Nephron (organoid): ENCODE results near the gene HADHA.
A peak's percentile ranks its signal among the peaks of the same experiment; 100 is the strongest.

Source experiments
- H3K27ac Mint-ChIP-seq, 3 experiments: 2 replicates each; pipeline ENCODE4 v1.8.0; 2020; ENCODE audit warnings: mixed read lengths in 3 of 3, mild to moderate bottlenecking in 2 of 3, moderate library complexity in 1 of 3
- H3K27me3 Mint-ChIP-seq: 2 replicates; pipeline ENCODE4 v1.8.0; 2021; ENCODE audit warnings: low read depth, mild to moderate bottlenecking, moderate library complexity, mixed read lengths
- H3K36me3 Mint-ChIP-seq: 2 replicates; pipeline ENCODE4 v1.8.0; 2020; ENCODE audit warnings: low read depth, mixed read lengths
- H3K4me1 Mint-ChIP-seq: 2 replicates; pipeline ENCODE4 v1.8.0; 2020; ENCODE audit warnings: mixed read lengths
- H3K4me3 Mint-ChIP-seq, 3 experiments: 2 replicates each; pipeline ENCODE4 v1.8.0; 2020; ENCODE audit warnings: mild to moderate bottlenecking in 3 of 3, mixed read lengths in 3 of 3, moderate library complexity in 2 of 3
- H3K9me3 Mint-ChIP-seq: 2 replicates; pipeline ENCODE4 v1.8.0; 2020; ENCODE audit warnings: mixed read lengths
- TF ChIP-seq, protein P1 (sequence below), 3 experiments: fragments of 200-600 bp; sonication (generic); IDR thresholded peaks; one replicate each; pipeline ENCODE4 v1.5.0; 2021; ENCODE audit warnings: antibody characterized with exemption in 3 of 3; ENCODE audit not compliant: unreplicated experiment in 3 of 3

Gene HADHA

DNA sequence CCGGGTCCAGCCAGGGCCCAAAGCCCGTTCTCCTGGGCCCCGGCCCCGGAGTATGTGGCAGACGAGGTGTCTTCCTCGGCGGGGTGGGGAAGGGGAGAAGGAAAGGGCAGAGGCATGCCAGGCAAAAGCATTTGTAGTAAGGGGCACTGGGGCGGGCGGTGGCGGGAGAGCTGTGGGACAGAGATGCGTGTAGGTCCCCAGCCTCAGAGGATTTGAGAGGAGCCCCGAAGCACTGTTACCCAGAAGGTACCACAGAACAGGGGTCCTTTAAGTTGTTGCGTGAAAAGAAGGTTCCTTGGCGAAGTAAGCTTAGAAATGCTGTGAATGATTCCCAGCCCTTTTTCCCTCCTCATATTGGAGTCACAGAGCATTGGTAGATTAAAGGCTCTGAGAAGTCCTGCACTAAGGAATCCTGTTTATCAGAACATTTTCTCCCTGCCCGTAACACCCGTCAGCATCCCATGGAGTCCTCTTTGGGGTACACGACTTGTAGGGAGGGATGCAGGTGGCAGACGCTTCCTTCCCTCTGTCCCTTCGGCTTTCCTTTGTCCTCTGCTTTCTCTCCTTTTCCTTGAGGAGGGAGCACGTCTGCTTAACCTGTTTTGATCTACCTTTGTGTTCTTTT is 59.0 kb downstream of the HADHA start:
- peak overlapping the region; percentile 80 to 91 (median 89) for H3K4me3 Mint-ChIP-seq
- peaks cover 13% of the 10 kb centered on the region for H3K27me3 Mint-ChIP-seq
- H3K36me3 Mint-ChIP-seq, result peaks cover 9% of the 10 kb centered on the region
- no peaks in the 10 kb centered on the region for H3K9me3 Mint-ChIP-seq
- H3K27ac Mint-ChIP-seq, result peak overlapping the region in 1 of 3 experiments; percentile 81
- peaks cover 6% of the 10 kb centered on the region for H3K4me1 Mint-ChIP-seq
- TF ChIP-seq, protein P1, sequence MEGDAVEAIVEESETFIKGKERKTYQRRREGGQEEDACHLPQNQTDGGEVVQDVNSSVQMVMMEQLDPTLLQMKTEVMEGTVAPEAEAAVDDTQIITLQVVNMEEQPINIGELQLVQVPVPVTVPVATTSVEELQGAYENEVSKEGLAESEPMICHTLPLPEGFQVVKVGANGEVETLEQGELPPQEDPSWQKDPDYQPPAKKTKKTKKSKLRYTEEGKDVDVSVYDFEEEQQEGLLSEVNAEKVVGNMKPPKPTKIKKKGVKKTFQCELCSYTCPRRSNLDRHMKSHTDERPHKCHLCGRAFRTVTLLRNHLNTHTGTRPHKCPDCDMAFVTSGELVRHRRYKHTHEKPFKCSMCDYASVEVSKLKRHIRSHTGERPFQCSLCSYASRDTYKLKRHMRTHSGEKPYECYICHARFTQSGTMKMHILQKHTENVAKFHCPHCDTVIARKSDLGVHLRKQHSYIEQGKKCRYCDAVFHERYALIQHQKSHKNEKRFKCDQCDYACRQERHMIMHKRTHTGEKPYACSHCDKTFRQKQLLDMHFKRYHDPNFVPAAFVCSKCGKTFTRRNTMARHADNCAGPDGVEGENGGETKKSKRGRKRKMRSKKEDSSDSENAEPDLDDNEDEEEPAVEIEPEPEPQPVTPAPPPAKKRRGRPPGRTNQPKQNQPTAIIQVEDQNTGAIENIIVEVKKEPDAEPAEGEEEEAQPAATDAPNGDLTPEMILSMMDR (IDR thresholded peaks at IDR 0.05; ENCODE audit: unreplicated experiment in 3 of 3), result no peak

DNA sequence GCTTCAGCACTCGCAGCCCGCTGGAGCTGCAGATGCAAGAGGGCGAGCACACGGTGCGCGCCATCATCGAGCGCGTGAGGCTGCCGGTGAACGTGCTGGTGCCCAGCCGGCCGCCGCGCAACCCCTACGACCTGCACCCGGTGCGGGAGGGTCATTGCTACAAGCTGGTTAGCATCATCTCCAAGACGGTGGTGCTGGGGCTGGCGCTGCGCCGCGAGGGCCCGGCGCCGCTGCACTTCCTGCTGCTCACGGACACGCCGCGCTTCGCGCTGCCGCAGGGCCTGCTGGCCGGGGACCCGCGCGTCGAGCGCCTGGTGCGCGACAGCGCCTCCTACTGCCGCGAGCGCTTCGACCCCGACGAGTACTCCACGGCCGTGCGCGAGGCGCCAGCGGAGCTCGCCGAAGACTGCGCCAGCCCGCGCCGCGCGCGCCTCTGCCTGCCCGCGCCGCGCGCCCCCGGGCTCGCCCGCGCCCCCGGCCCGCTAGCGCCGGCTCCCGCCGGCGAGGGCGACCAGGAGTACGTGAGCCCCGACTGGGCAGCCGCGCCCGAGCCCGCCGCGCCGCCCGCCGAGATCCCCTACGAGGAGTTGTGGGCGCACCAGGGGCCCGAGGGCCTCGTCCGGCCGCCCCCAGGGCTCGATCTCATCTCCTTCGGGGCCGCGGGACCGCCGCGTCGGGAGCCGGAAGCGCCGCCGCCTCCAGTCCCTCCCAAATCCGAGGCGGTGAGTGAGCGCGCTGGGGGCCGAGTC is 59.7 kb downstream of the HADHA start:
- peaks cover 18% of the 10 kb centered on the region for H3K27me3 Mint-ChIP-seq
- no peaks in the 10 kb centered on the region for H3K9me3 Mint-ChIP-seq
- H3K27ac Mint-ChIP-seq, result no peak overlapping the region
- H3K4me3 Mint-ChIP-seq, result peak overlapping the region; percentile 80 to 91 (median 89)
- H3K4me1 Mint-ChIP-seq, result peaks cover 11% of the 10 kb centered on the region
- peaks cover 8% of the 10 kb centered on the region for H3K36me3 Mint-ChIP-seq
- TF ChIP-seq, protein P1 (IDR thresholded peaks at IDR 0.05; ENCODE audit: unreplicated experiment in 3 of 3), result peak; percentile 50 to 62 (median 51)

DNA sequence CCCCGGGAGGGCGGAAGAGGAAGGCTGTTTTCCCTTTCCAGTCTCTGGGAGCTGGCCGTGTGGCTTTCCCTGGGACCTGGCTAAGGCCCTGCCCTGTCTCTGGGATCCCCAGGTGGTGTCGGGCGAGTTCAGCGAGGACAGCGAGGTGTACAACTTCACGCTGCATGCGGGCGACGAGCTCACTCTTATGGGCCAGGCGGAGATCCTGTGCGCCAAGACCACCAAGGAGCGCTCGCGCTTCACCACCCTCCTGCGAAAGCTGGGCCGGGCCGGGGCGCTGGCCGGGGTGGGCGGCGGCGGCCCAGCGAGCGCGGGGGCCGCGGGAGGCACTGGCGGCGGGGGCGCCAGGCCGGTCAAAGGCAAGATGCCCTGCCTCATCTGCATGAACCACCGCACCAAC is 60.3 kb downstream of the HADHA start:
- Mint-ChIP-seq H3K36me3 (peaks cover 4% of the 10 kb centered on the region), H3K4me1 (peaks cover 11% of the 10 kb centered on the region), H3K9me3 (no peaks in the 10 kb centered on the region), H3K27me3 (peaks cover 20% of the 10 kb centered on the region), H3K27ac (peak overlapping the region in 2 of 3 experiments; percentile 32 to 54), H3K4me3 (peak overlapping the region; percentile 63 to 79 (median 78))
- TF ChIP-seq, protein P1 (IDR thresholded peaks at IDR 0.05; ENCODE audit: unreplicated experiment in 3 of 3), result no peak

DNA sequence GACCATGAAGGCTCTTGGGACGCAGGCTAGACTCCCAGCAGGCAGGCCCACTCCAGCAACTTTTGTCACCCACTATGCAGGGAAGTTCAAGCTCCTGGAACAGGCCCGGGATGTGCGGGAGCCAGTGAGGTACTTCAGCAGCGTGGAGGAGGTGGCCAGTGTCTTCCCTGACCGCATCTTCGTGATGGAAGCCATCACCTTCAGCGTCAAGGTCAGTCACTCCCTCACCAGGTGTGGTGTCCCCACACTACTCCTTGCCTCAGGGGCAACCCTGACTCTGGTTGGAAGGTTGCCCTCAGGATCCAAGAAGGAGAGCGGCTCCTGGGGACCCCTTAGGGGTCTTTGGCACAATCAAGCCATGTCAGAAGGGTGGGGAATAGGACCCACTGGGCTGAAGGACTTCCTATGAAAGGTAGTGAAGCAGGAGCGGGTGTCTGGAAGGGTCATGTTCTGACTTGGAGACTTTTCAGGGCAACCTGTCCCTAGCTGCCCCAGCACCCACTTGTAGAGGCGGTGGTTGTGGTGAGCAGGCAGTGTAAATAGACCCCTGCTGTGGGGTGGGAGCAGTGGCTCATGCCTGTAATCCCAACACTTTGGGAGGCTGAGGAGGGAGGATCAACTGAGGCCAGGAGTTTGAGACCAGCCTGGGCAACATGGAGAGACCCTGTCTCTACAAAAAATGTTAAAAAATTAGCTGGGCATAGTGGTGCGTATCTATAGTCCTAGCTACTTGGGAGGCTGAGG is 61.4 kb downstream of the HADHA start:
- Mint-ChIP-seq H3K9me3 (no peaks in the 10 kb centered on the region), H3K36me3 (no peaks in the 10 kb centered on the region), H3K4me3 (peak overlapping the region; percentile 51 to 79 (median 78)), H3K27ac (no peak overlapping the region), H3K4me1 (peaks cover 11% of the 10 kb centered on the region), H3K27me3 (peaks cover 21% of the 10 kb centered on the region)
- TF ChIP-seq, protein P1 (IDR thresholded peaks at IDR 0.05; ENCODE audit: unreplicated experiment in 3 of 3), result no peak

DNA sequence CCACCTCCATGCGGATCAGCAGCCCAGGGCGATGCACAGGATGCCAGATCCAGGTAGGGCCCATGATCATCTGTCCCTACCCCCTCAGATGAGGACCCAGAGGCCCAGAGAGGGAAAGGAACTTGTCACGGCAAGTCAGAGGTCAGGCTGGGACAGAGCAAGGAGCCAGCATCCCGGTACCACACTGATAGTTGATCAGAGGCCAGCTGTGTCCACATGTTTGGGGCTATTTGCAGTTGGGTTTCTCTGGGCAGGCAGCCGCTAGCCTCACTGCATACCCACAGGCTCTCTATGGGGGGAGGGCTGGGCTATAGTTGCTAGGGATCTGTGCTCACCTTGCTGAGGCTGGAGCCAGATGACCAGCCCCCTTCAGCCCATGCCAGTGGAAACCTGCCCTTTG is 62.0 kb downstream of the HADHA start:
- Mint-ChIP-seq H3K36me3 (no peaks in the 10 kb centered on the region), H3K27ac (no peak overlapping the region), H3K27me3 (peaks cover 21% of the 10 kb centered on the region), H3K4me3 (no peak overlapping the region), H3K4me1 (peaks cover 11% of the 10 kb centered on the region), H3K9me3 (no peaks in the 10 kb centered on the region)
- TF ChIP-seq, protein P1 (IDR thresholded peaks at IDR 0.05; ENCODE audit: unreplicated experiment in 3 of 3), result no peak
